ENCODE data around the gene BMP4. TPM values are rescaled to one million over a fixed set of nuclear protein-coding genes. Genes with fewer than 3 reads are reported as not detected.

Gene BMP4
- total RNA-seq, 4 donors from 2014 or later = 1.5 to 24.8 (median 6.9) TPM

DNA sequence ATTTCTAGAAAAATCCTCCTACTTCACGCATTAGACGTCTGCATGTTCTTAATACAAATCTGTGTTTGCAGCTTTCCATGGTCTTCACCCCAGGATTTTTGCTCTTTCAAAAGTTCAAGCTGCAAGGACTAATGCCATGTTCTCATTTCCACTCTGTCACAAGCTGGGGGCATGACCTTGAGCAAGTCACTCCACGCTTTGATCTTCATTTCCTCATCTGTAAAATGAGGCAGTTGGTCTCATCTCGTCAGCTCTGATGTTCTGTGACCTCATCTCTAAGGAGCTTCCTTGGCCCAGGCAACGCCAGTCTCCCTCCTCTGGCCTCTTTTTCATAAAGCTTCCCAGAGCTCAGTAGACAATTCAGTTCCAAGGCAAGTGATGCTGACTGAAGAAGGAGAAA, 18.8 kb upstream of the BMP4 start:
- H3K27ac ChIP-seq = no peak overlapping the region
- no peak for DNase-seq
- H3K4me3 ChIP-seq = no peak overlapping the region
- H3K9me3 ChIP-seq = no peaks in the 10 kb centered on the region
- no peaks in the 10 kb centered on the region for H3K27me3 ChIP-seq
- no peak for TF ChIP-seq POLR2A (IDR thresholded peaks at IDR 0.05)
- TF ChIP-seq, protein P1, sequence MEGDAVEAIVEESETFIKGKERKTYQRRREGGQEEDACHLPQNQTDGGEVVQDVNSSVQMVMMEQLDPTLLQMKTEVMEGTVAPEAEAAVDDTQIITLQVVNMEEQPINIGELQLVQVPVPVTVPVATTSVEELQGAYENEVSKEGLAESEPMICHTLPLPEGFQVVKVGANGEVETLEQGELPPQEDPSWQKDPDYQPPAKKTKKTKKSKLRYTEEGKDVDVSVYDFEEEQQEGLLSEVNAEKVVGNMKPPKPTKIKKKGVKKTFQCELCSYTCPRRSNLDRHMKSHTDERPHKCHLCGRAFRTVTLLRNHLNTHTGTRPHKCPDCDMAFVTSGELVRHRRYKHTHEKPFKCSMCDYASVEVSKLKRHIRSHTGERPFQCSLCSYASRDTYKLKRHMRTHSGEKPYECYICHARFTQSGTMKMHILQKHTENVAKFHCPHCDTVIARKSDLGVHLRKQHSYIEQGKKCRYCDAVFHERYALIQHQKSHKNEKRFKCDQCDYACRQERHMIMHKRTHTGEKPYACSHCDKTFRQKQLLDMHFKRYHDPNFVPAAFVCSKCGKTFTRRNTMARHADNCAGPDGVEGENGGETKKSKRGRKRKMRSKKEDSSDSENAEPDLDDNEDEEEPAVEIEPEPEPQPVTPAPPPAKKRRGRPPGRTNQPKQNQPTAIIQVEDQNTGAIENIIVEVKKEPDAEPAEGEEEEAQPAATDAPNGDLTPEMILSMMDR (IDR thresholded peaks at IDR 0.05) = no peak
- H3K36me3 ChIP-seq = no peaks in the 10 kb centered on the region
- intact Hi-C loops (cut with DNase I) = no loop called here
- H3K4me1 ChIP-seq = peaks cover 0 to 10% (median 0%) of the 10 kb centered on the region in 3 donors
- 72 to 82% methylated on average over 5 of the region's 5 CpGs for WGBS, 2 donors

DNA sequence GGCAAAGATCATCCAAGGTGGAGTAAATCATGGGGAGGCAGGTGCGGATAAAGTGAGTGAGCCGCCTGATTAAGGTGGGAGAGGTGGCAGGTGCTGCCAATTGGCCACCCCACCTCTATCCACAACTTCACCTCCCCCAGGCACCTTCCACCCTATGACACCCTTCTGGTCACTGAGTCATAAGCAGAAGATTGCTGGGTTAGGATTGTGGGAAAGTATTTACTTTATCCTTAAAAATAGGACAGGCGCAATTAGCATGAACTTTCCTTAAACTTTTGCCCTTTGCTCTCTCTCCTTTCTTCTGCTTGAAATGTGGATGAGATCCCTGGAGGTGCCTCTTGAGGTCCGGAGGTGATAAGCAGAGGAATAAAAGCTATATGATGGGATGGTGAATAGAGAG, 14.9 kb upstream of the BMP4 start:
- intact Hi-C loops (cut with DNase I) = no loop called here
- Histone ChIP-seq H3K27me3 (peaks cover 0 to 3% (median 0%) of the 10 kb centered on the region in 4 donors), H3K4me3 (no peak overlapping the region), H3K27ac (no peak overlapping the region), H3K4me1 (no peaks in the 10 kb centered on the region), H3K9me3 (no peaks in the 10 kb centered on the region), H3K36me3 (no peaks in the 10 kb centered on the region)
- TF ChIP-seq, protein P1 (IDR thresholded peaks at IDR 0.05) = no peak
- no peak for TF ChIP-seq POLR2A (IDR thresholded peaks at IDR 0.05)
- 80 to 82% methylated on average over 4 of the region's 4 CpGs for WGBS, 2 donors
- DNase-seq = no peak

DNA sequence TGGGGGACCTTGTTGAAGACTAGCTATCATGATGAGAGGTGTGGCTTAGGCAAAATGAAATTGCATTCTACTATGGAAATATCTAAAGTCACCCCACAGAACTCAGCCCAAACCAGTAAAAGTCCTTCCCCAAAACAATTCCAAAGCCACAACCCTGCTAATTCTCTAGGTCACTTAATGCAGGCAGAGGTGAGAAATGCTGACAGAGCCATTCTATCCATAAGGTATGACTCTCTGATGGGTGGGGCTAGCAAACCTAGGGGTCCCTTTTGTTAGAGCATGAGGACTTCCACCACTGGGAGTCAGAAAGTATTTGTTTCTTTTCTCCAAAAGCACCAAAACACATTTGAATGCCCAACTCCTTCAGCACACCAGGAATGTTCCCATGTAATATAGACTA, 12.7 kb upstream of the BMP4 start:
- Histone ChIP-seq H3K36me3 (no peaks in the 10 kb centered on the region), H3K4me3 (no peak overlapping the region), H3K4me1 (no peaks in the 10 kb centered on the region), H3K27me3 (peaks cover 0 to 23% (median 0%) of the 10 kb centered on the region in 4 donors), H3K9me3 (no peaks in the 10 kb centered on the region), H3K27ac (no peak overlapping the region)
- TF ChIP-seq POLR2A (IDR thresholded peaks at IDR 0.05) = no peak
- TF ChIP-seq, protein P1 (IDR thresholded peaks at IDR 0.05) = no peak
- intact Hi-C loops (cut with DNase I) = no loop called here
- no peak for DNase-seq

DNA sequence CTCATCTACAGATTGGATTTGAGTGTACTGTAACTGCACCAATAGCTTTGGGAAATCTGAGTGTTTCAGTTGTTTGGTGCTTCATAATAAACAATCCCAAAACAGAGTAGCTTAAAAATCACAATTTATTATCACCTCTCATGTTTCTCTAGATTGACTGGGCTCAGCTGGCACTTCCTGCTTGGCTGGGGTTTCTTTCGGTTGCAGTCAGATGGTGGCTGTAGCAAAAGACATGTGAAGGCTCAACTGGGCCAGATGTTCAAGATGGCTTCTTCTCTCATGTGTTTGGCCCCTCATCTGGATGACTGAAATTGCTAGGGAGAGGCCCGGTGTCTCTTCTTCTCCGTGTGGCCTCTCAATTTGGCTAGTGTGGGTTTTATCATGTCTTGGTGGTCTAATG, 12.1 kb upstream of the BMP4 start:
- no peak for DNase-seq
- H3K9me3 ChIP-seq = no peaks in the 10 kb centered on the region
- H3K36me3 ChIP-seq = no peaks in the 10 kb centered on the region
- no peak overlapping the region for H3K4me3 ChIP-seq
- WGBS, 2 donors = 59 to 69% methylated on average over 3 of the region's 3 CpGs
- no peak overlapping the region for H3K27ac ChIP-seq
- no peak for TF ChIP-seq POLR2A (IDR thresholded peaks at IDR 0.05)
- TF ChIP-seq, protein P1 (IDR thresholded peaks at IDR 0.05) = no peak
- intact Hi-C loops (cut with DNase I) = no loop called here
- peaks cover 0 to 4% (median 1%) of the 10 kb centered on the region in 3 donors for H3K4me1 ChIP-seq
- peaks cover 0 to 29% (median 0%) of the 10 kb centered on the region in 4 donors for H3K27me3 ChIP-seq

DNA sequence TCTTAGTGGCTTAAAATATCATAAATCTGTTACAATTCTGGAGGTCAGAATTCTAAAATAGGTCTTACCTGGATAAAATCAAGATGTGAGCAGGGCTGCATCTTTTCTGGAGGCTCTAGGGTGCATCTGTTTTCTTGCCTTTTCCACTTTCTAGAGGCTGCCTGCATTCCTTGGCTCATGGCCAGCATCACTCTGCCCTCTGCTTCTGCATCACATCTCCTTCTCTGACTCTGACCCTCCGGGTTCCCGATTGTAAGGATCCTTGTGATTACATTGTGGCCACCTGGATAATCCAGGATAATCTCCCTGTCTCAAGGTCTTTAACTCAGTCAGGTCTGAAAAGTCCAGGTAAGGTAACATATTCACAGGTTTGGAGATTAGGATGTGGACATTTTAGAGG, 11.0 kb upstream of the BMP4 start:
- 47 to 61% methylated on average over 2 of the region's 2 CpGs for WGBS, 2 donors

More for the DNA sequence above, 11.0 kb upstream of the BMP4 start:
- Histone ChIP-seq H3K4me3 (no peak overlapping the region), H3K9me3 (no peaks in the 10 kb centered on the region), H3K4me1 (peaks cover 0 to 15% (median 5%) of the 10 kb centered on the region in 3 donors), H3K36me3 (no peaks in the 10 kb centered on the region), H3K27ac (no peak overlapping the region), H3K27me3 (peaks cover 0 to 41% (median under 1%) of the 10 kb centered on the region in 4 donors)
- DNase-seq = no peak
- TF ChIP-seq, protein P1 (IDR thresholded peaks at IDR 0.05) = no peak
- TF ChIP-seq POLR2A (IDR thresholded peaks at IDR 0.05) = no peak
- intact Hi-C loops (cut with DNase I) = no loop called here

Measured in esophagus squamous epithelium (tissue), 5 donors.